Measurements from ENCODE around the gene ZNF853.

Gene ZNF853

DNA sequence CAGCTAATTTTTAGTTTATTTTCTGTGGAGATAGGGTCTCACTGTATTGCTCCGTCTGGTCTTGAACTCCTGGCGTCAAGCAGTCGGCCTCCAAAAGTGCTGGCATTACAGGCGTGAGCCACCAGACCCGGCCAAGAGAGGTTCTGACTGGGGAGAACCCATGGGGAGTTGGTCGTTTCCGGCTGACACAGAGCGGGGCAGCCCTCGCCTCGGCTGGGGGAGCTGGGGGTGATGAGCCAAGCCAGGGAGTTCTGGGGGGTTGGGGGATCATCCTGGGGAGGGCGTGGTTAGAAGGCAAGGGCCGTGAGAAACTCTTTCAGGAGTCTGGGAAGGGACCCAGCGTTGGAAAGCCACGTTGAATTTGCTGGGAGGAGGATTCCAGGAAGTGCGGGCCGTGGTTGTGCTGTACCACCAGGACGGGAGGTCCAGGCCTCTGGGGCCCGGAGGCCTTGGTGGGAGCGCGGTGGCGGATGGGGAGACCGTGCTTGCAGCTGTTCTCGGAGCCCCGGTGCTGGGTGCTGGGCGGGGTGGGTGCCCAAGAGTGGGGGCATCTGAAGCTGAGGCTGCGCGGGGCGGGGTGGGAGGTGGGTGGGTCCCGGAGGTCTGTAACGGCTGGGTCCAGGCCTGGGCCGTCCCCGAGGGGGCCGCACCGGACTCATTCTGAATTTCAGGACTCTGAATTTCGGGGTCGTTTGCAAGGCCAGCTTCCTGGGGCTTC lies 8.4 kb upstream of the ZNF853 start:
- no peak overlapping the region for H3K27ac ChIP-seq (replicated peaks)
- DNase-seq (ENCODE audit: low read depth in 1 of 2, low spot score in 1 of 2) = no peak
- no peaks in the 10 kb centered on the region for H3K27me3 ChIP-seq (ENCODE audit: insufficient read depth, poor library complexity, severe bottlenecking)
- TF ChIP-seq, protein P1, sequence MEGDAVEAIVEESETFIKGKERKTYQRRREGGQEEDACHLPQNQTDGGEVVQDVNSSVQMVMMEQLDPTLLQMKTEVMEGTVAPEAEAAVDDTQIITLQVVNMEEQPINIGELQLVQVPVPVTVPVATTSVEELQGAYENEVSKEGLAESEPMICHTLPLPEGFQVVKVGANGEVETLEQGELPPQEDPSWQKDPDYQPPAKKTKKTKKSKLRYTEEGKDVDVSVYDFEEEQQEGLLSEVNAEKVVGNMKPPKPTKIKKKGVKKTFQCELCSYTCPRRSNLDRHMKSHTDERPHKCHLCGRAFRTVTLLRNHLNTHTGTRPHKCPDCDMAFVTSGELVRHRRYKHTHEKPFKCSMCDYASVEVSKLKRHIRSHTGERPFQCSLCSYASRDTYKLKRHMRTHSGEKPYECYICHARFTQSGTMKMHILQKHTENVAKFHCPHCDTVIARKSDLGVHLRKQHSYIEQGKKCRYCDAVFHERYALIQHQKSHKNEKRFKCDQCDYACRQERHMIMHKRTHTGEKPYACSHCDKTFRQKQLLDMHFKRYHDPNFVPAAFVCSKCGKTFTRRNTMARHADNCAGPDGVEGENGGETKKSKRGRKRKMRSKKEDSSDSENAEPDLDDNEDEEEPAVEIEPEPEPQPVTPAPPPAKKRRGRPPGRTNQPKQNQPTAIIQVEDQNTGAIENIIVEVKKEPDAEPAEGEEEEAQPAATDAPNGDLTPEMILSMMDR (IDR thresholded peaks at IDR 0.05; ENCODE audit: insufficient read depth, low read length) = no peak
- TF ChIP-seq POLR2AphosphoS5 (IDR thresholded peaks at IDR 0.05; ENCODE audit: low read depth) = no peak
- TF ChIP-seq GABPA (IDR thresholded peaks at IDR 0.05; ENCODE audit: low read depth) = no peak
- no peak for TF ChIP-seq SPI1 (IDR thresholded peaks at IDR 0.05; ENCODE audit: borderline replicate concordance, low read depth)
- TF ChIP-seq, protein P2, sequence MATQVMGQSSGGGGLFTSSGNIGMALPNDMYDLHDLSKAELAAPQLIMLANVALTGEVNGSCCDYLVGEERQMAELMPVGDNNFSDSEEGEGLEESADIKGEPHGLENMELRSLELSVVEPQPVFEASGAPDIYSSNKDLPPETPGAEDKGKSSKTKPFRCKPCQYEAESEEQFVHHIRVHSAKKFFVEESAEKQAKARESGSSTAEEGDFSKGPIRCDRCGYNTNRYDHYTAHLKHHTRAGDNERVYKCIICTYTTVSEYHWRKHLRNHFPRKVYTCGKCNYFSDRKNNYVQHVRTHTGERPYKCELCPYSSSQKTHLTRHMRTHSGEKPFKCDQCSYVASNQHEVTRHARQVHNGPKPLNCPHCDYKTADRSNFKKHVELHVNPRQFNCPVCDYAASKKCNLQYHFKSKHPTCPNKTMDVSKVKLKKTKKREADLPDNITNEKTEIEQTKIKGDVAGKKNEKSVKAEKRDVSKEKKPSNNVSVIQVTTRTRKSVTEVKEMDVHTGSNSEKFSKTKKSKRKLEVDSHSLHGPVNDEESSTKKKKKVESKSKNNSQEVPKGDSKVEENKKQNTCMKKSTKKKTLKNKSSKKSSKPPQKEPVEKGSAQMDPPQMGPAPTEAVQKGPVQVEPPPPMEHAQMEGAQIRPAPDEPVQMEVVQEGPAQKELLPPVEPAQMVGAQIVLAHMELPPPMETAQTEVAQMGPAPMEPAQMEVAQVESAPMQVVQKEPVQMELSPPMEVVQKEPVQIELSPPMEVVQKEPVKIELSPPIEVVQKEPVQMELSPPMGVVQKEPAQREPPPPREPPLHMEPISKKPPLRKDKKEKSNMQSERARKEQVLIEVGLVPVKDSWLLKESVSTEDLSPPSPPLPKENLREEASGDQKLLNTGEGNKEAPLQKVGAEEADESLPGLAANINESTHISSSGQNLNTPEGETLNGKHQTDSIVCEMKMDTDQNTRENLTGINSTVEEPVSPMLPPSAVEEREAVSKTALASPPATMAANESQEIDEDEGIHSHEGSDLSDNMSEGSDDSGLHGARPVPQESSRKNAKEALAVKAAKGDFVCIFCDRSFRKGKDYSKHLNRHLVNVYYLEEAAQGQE (IDR thresholded peaks at IDR 0.05; ENCODE audit: insufficient replicate concordance, low read depth) = no peak
- no peak overlapping the region for H3K4me3 ChIP-seq (replicated peaks; ENCODE audit: insufficient read depth, low read length)

DNA sequence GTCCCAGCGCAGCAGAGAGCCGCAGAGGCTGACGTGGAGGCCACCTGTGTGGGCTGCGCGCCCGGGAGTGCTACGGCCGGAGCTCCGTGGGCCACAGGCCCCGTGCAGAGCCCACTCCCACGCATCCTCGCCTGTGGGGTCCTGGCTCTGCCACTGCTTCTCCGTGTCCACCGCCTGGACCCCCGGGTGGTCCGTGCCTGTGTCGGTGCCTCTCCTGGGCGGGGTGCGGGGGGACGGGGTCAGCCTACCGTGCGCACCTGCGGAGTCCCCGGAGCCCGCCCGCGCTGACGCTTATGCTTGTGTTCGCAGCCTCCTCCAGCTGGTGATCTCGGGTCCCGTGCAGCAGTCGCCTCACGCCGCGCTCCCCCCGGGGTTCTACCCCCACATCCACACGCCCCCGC lies 7.8 kb upstream of the ZNF853 start:
- no peak overlapping the region for H3K27ac ChIP-seq (replicated peaks)
- DNase-seq (ENCODE audit: low read depth in 1 of 2, low spot score in 1 of 2) = no peak
- H3K27me3 ChIP-seq (ENCODE audit: insufficient read depth, poor library complexity, severe bottlenecking) = no peaks in the 10 kb centered on the region
- no peak overlapping the region for H3K4me3 ChIP-seq (replicated peaks; ENCODE audit: insufficient read depth, low read length)
- TF ChIP-seq GABPA (IDR thresholded peaks at IDR 0.05; ENCODE audit: low read depth) (no peak), POLR2AphosphoS5 (IDR thresholded peaks at IDR 0.05; ENCODE audit: low read depth) (no peak), SPI1 (IDR thresholded peaks at IDR 0.05; ENCODE audit: borderline replicate concordance, low read depth) (no peak)
- TF ChIP-seq, protein P2 (IDR thresholded peaks at IDR 0.05; ENCODE audit: insufficient replicate concordance, low read depth) = no peak
- TF ChIP-seq, protein P1 (IDR thresholded peaks at IDR 0.05; ENCODE audit: insufficient read depth, low read length) = no peak

DNA sequence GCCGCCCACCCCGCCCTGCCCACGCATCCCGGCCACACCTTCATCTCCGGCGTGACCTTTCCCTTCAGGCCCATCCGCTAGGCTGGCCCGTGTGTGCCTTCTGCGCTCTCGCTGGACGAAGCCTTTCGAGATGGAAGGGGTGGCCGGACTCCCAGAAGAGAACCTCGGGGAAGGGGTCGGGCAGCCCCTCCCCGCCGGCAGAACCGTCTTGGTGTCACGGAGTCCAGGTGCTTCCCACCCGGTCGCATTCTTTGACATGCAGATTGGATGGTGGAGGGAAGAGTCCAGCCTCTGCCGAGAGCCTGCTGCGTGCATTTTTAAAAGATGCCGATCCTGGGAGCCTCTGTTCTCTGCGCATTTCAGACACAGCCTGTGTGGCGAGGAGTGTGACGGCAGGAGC lies 7.3 kb upstream of the ZNF853 start:
- H3K4me3 ChIP-seq (replicated peaks; ENCODE audit: insufficient read depth, low read length) = no peak overlapping the region
- no peaks in the 10 kb centered on the region for H3K27me3 ChIP-seq (ENCODE audit: insufficient read depth, poor library complexity, severe bottlenecking)
- TF ChIP-seq SPI1 (IDR thresholded peaks at IDR 0.05; ENCODE audit: borderline replicate concordance, low read depth) (no peak), POLR2AphosphoS5 (IDR thresholded peaks at IDR 0.05; ENCODE audit: low read depth) (no peak), GABPA (IDR thresholded peaks at IDR 0.05; ENCODE audit: low read depth) (no peak)
- TF ChIP-seq, protein P1 (IDR thresholded peaks at IDR 0.05; ENCODE audit: insufficient read depth, low read length) = no peak
- TF ChIP-seq, protein P2 (IDR thresholded peaks at IDR 0.05; ENCODE audit: insufficient replicate concordance, low read depth) = no peak
- DNase-seq (ENCODE audit: low read depth in 1 of 2, low spot score in 1 of 2) = no peak
- no peak overlapping the region for H3K27ac ChIP-seq (replicated peaks)
